Omental fat pad (tissue), 4 donors: ENCODE data around the gene SHANK3. TPM values are rescaled to one million over a fixed set of nuclear protein-coding genes. Genes with fewer than 3 reads are reported as not detected.

Experiments
- ATAC-seq: fragments of 150-250 bp; one replicate; pipeline ENCODE4 v1.9.1; 2016; ENCODE audit warnings: mild to moderate bottlenecking, moderate library complexity; ENCODE audit not compliant: low FRiP score
- DNase-seq: peaks from one replicate; pipeline ENCODE4 v3.0.0-alpha.2; 2019; ENCODE audit warnings: low spot score
- CTCF ChIP-seq, 3 donors: fragments of 450-650 bp; IDR thresholded peaks; one replicate each; pipeline ENCODE4 v1.5.1; 2016 to 2017; ENCODE audit warnings: antibody characterized with exemption in 3 of 3, mild to moderate bottlenecking in 3 of 3, moderate library complexity in 2 of 3
- total RNA-seq, 4 donors: library from RNA; depleted of rRNA; stranded (reverse); fragments of >200 nt; gene quantifications; one replicate each; pipeline ENCODE4 v1.1.0, GENCODE V29; 2016

Gene SHANK3
- total RNA-seq, 4 donors from 2014 or later: 3.3 to 61.3 (median 19.4) TPM

- no peak for DNase-seq
- no peak for ATAC-seq
- TF ChIP-seq CTCF (IDR thresholded peaks at IDR 0.05): no peak
Measured at GRCh38 chr22:50715250-50715649, 42.6 kb downstream of the SHANK3 start.

GRCh38 chr22:50715776-50716175, 43.2 kb downstream of the SHANK3 start:
- no peak for DNase-seq
- no peak for TF ChIP-seq CTCF (IDR thresholded peaks at IDR 0.05)
- no peak for ATAC-seq

- ATAC-seq (no peak), DNase-seq (no peak)
- TF ChIP-seq CTCF (IDR thresholded peaks at IDR 0.05): no peak
Measured at GRCh38 chr22:50716290-50717024, 43.8 kb downstream of the SHANK3 start.

GRCh38 chr22:50717709-50718351, 45.2 kb downstream of the SHANK3 start:
- no peak for TF ChIP-seq CTCF (IDR thresholded peaks at IDR 0.05)
- ATAC-seq: no peak
- no peak for DNase-seq

GRCh38 chr22:50718352-50718709, 45.7 kb downstream of the SHANK3 start:
- ATAC-seq (no peak), DNase-seq (no peak)
- no peak for TF ChIP-seq CTCF (IDR thresholded peaks at IDR 0.05)

- ATAC-seq: no peak
- DNase-seq: no peak
- TF ChIP-seq CTCF (IDR thresholded peaks at IDR 0.05): no peak
Measured at GRCh38 chr22:50719814-50720300, 47.2 kb downstream of the SHANK3 start.
